Neutrophil (primary cell): ENCODE results near the gene CPLX1.

Experiments used
- H3K27ac ChIP-seq: fragments of 200-600 bp; sonication (generic); 2 replicates; pipeline ENCODE4 v1.5.1; 2016; ENCODE audit warnings: mild to moderate bottlenecking, moderate library complexity
- H3K27me3 ChIP-seq: fragments of 200-600 bp; sonication (generic); 2 replicates; pipeline ENCODE4 v1.6.0; 2016; ENCODE audit warnings: mild to moderate bottlenecking
- H3K36me3 ChIP-seq: fragments of 200-600 bp; sonication (generic); 2 replicates; pipeline ENCODE4 v1.5.1; 2017
- H3K4me1 ChIP-seq, 2 experiments: fragments of 200-600 bp in 1 of 2; sonication (generic) in 1 of 2; 1 replicate in 1 of 2; 2 replicates in 1 of 2; pipeline versions ENCODE4 v1.5.1 to v1.6.1; 2013 to 2016; ENCODE audit warnings: low read depth in 1 of 2, low read length in 1 of 2, mild to moderate bottlenecking in 1 of 2, moderate library complexity in 1 of 2; ENCODE audit not compliant: control insufficient read depth in 1 of 2, insufficient read depth in 1 of 2
- H3K4me3 ChIP-seq, 2 experiments: fragments of 200-600 bp in 1 of 2; sonication (generic) in 1 of 2; 1 replicate in 1 of 2; 2 replicates in 1 of 2; pipeline ENCODE4 v1.5.1; 2013 to 2016; ENCODE audit warnings: low read depth in 1 of 2, low read length in 1 of 2, mild to moderate bottlenecking in 1 of 2, moderate library complexity in 1 of 2
- H3K9me3 ChIP-seq: fragments of 200-600 bp; sonication (generic); 2 replicates; pipeline ENCODE4 v1.5.1; 2016
- TF ChIP-seq, protein P1 (sequence below): fragments of 200-600 bp; sonication (generic); IDR thresholded peaks from 2 replicates; pipeline ENCODE4 v1.5.1; 2016; ENCODE audit warnings: antibody characterized with exemption

Gene CPLX1

GRCh38 chr4:787561-787981, 38.4 kb downstream of the CPLX1 start:
- Histone ChIP-seq H3K4me3 (no peak overlapping the region), H3K27me3 (peaks cover 97% of the 10 kb centered on the region)
- TF ChIP-seq, protein P1, sequence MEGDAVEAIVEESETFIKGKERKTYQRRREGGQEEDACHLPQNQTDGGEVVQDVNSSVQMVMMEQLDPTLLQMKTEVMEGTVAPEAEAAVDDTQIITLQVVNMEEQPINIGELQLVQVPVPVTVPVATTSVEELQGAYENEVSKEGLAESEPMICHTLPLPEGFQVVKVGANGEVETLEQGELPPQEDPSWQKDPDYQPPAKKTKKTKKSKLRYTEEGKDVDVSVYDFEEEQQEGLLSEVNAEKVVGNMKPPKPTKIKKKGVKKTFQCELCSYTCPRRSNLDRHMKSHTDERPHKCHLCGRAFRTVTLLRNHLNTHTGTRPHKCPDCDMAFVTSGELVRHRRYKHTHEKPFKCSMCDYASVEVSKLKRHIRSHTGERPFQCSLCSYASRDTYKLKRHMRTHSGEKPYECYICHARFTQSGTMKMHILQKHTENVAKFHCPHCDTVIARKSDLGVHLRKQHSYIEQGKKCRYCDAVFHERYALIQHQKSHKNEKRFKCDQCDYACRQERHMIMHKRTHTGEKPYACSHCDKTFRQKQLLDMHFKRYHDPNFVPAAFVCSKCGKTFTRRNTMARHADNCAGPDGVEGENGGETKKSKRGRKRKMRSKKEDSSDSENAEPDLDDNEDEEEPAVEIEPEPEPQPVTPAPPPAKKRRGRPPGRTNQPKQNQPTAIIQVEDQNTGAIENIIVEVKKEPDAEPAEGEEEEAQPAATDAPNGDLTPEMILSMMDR: no peak

DNA sequence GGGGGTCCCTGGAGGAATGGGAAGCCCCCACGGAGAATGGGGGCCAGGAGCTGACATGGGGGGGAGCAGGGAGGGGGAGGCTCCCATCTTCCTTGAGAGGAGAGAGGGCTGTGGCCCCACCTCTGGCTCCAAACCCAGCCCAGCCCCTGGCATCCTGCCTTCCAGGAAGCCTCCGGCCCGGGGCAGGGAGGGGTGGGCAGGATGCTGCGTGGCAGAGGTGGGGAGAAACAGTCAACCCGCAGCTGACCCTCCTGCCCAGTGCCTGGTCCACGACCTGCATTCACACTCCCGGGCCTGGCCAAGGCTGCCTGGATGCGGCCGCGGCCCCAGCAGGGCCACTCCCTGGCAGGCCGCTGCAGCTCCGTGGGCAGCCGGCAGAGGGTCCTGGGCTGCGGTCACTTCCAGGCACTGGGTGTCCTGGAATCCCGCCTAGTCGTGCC, 39.0 kb downstream of the CPLX1 start:
- H3K27ac ChIP-seq: no peak overlapping the region
- no peaks in the 10 kb centered on the region for H3K9me3 ChIP-seq
- H3K4me1 ChIP-seq: peaks cover 6% of the 10 kb centered on the region in 2 experiments
- TF ChIP-seq, protein P1: no peak
- no peaks in the 10 kb centered on the region for H3K36me3 ChIP-seq
- peaks cover 90% of the 10 kb centered on the region for H3K27me3 ChIP-seq
- no peak overlapping the region for H3K4me3 ChIP-seq

More at GRCh38 chr4:787561-787981, 38.4 kb downstream of the CPLX1 start:
- peaks cover under 1% of the 10 kb centered on the region in 2 experiments for H3K4me1 ChIP-seq
- no peak overlapping the region for H3K27ac ChIP-seq
- no peaks in the 10 kb centered on the region for H3K9me3 ChIP-seq
- H3K36me3 ChIP-seq: no peaks in the 10 kb centered on the region

- Histone ChIP-seq H3K4me3 (no peak overlapping the region), H3K27me3 (peaks cover 83% of the 10 kb centered on the region), H3K36me3 (no peaks in the 10 kb centered on the region), H3K27ac (no peak overlapping the region), H3K4me1 (peaks cover 8% of the 10 kb centered on the region in 2 experiments), H3K9me3 (no peaks in the 10 kb centered on the region)
- TF ChIP-seq, protein P1: no peak
These were observed 39.7 kb downstream of the CPLX1 start for GRCh38 chr4:786074-786741.

DNA sequence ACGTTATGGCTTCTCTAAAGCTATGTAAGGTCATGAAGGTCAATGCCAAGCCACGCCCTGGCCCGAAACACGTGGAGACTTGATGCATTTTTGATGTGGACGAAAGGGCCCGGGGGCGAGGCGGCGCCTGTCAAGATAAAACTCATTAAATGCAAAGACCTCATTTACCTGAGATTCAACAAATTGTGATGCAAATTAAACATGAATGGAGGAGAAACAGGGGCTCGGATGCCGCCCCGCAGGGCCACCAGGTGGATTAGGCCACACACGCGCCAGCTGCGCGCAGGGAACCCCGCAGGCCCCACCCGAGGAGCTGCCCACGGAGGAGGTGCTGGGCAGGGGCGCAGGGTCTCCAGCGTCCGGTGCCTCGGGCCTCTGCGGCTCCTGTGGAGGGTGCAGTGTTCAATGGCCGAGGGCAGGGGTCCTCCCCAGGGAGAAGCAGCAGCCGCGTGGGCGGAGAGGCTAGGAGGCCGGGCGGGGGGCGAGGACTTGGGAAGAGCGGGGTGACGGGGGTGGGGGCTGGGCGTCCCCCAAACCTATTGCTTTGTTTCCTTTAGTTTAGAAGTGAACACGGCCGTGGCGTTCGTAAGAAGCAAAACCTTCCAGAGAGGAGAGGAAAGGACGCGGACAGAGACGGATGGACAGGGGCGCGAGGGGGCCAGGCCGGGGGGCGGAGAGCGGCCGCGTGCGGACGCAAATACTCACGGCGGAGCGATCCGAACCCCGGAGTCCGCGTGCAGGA, 40.4 kb downstream of the CPLX1 start:
- H3K27ac ChIP-seq: no peak overlapping the region
- H3K4me1 ChIP-seq: peaks cover 15% of the 10 kb centered on the region in 2 experiments
- H3K4me3 ChIP-seq: no peak overlapping the region
- H3K27me3 ChIP-seq: peaks cover 76% of the 10 kb centered on the region
- H3K9me3 ChIP-seq: no peaks in the 10 kb centered on the region
- TF ChIP-seq, protein P1: no peak
- no peaks in the 10 kb centered on the region for H3K36me3 ChIP-seq

- no peak overlapping the region for H3K27ac ChIP-seq
- H3K36me3 ChIP-seq: peaks cover under 1% of the 10 kb centered on the region
- no peaks in the 10 kb centered on the region for H3K9me3 ChIP-seq
- peaks cover 68% of the 10 kb centered on the region for H3K27me3 ChIP-seq
- TF ChIP-seq, protein P1: no peak
- H3K4me3 ChIP-seq: no peak overlapping the region
- peaks cover 18% of the 10 kb centered on the region in 2 experiments for H3K4me1 ChIP-seq
These were observed 41.3 kb downstream of the CPLX1 start for GRCh38 chr4:784401-785331.
